RPMI8226 (cell line): Measurements from ENCODE around the gene WDR75.
A peak's percentile ranks its signal among the peaks of the same experiment; 100 is the strongest.

ENCODE experiments used
- DNase-seq: peaks from one replicate; pipeline ENCODE4 v3.0.0-alpha.2; 2015

Gene WDR75

GRCh38 chr2:189501487-189501886 is 60.2 kb downstream of the WDR75 start:
- DNase-seq, result no peak

- no peak for DNase-seq
Measured at GRCh38 chr2:189502714-189503113, 61.4 kb downstream of the WDR75 start.

GRCh38 chr2:189504238-189504637 is 63.0 kb downstream of the WDR75 start:
- DNase-seq, result no peak

- DNase-seq, result no peak
Measured at GRCh38 chr2:189505492-189505891, 64.2 kb downstream of the WDR75 start.

GRCh38 chr2:189506514-189506976 is 65.3 kb downstream of the WDR75 start:
- DNase-seq, result no peak

GRCh38 chr2:189511210-189511959 is 70.1 kb downstream of the WDR75 start:
- no peak for DNase-seq

- DNase-seq, result no peak
Measured at GRCh38 chr2:189511960-189512319, 70.7 kb downstream of the WDR75 start.

- DNase-seq, result no peak
Measured at GRCh38 chr2:189512879-189513278, 71.6 kb downstream of the WDR75 start.

- DNase-seq, result no peak
Measured at GRCh38 chr2:189514104-189514503, 72.8 kb downstream of the WDR75 start.

- no peak for DNase-seq
Measured at GRCh38 chr2:189515264-189515663, 74.0 kb downstream of the WDR75 start.

GRCh38 chr2:189516546-189516945 is 75.3 kb downstream of the WDR75 start:
- no peak for DNase-seq

GRCh38 chr2:189517847-189518535 is 76.7 kb downstream of the WDR75 start:
- DNase-seq, result no peak

- no peak for DNase-seq
Measured at GRCh38 chr2:189519631-189520387, 78.5 kb downstream of the WDR75 start.

- peak; percentile 20 for DNase-seq
Measured at GRCh38 chr2:189521699-189522434, 80.6 kb downstream of the WDR75 start.

- DNase-seq, result no peak
Measured at GRCh38 chr2:189522435-189523151, 81.3 kb downstream of the WDR75 start.

- DNase-seq, result no peak
Measured at GRCh38 chr2:189524746-189525145, 83.5 kb downstream of the WDR75 start.
